HepG2 (cell line): ENCODE results near the gene FOXK2. TPM values are rescaled to one million over a fixed set of nuclear protein-coding genes. Genes with fewer than 3 reads are reported as not detected.

ENCODE experiments used
- ELF3 ChIP-seq: IDR thresholded peaks from 2 replicates; pipeline ENCODE4 v1.6.1; 2016; ENCODE audit warnings: missing genetic modification reagents, missing compliant biosample characterization
- HES4 ChIP-seq: sonication (generic); formaldehyde crosslinking; IDR thresholded peaks from 2 replicates; pipeline ENCODE4 v1.9.0; 2021; ENCODE audit warnings: mild to moderate bottlenecking, missing genetic modification reagents, borderline replicate concordance
- HNRNPL ChIP-seq: fragments of 200-400 bp; formaldehyde crosslinking; IDR thresholded peaks from 2 replicates; pipeline ENCODE4 v1.6.1; 2017; ENCODE audit warnings: mild to moderate bottlenecking, low read depth, low read length
- HOXA7 ChIP-seq: sonication (generic); formaldehyde crosslinking; IDR thresholded peaks from 2 replicates; pipeline ENCODE4 v1.8.1; 2022; ENCODE audit warnings: mild to moderate bottlenecking, missing genetic modification reagents, moderate library complexity
- IKZF5 ChIP-seq: IDR thresholded peaks from 2 replicates; pipeline ENCODE4 v1.6.1; 2018; ENCODE audit warnings: missing genetic modification reagents, mild to moderate bottlenecking, missing compliant biosample characterization
- KDM6A ChIP-seq: IDR thresholded peaks from 2 replicates; pipeline ENCODE4 v1.6.1; 2016; ENCODE audit warnings: low read depth
- KLF16 ChIP-seq, 2 experiments: sonication (generic) in 1 of 2; formaldehyde crosslinking in 1 of 2; IDR thresholded peaks; 2 replicates each; pipeline versions ENCODE4 v1.6.1 to v1.8.0; 2016 to 2023; ENCODE audit warnings: missing genetic modification reagents in 2 of 2, missing compliant biosample characterization in 1 of 2
- MATR3 ChIP-seq: sonication (generic); formaldehyde crosslinking; IDR thresholded peaks from 2 replicates; pipeline ENCODE4 v1.4.0; 2020; ENCODE audit warnings: missing genetic modification reagents
- MED13 ChIP-seq: sonication (generic); formaldehyde crosslinking; IDR thresholded peaks from 2 replicates; pipeline ENCODE4 v1.5.0; 2020; ENCODE audit warnings: missing genetic modification reagents
- NCOR1 ChIP-seq: fragments of 200-600 bp; sonication (generic); IDR thresholded peaks from 2 replicates; pipeline ENCODE4 v1.7.0; 2017; ENCODE audit warnings: antibody characterized with exemption, low read length, borderline replicate concordance
- PHB2 ChIP-seq: fragments of 450-650 bp; IDR thresholded peaks from 2 replicates; pipeline ENCODE4 v1.6.1; 2018; ENCODE audit not compliant: partially characterized antibody
- RBM39 ChIP-seq: fragments of 200-400 bp; formaldehyde crosslinking; IDR thresholded peaks from one replicate; pipeline ENCODE4 v1.6.1; 2018; ENCODE audit warnings: antibody characterized with exemption, mild to moderate bottlenecking, low read depth, low read length; ENCODE audit not compliant: poor library complexity, severe bottlenecking
- SNAPC4 ChIP-seq: sonication (generic); formaldehyde crosslinking; IDR thresholded peaks from 2 replicates; pipeline ENCODE4 v1.4.0; 2020; ENCODE audit warnings: mild to moderate bottlenecking, missing genetic modification reagents
- SNAPC5 ChIP-seq: sonication (generic); formaldehyde crosslinking; IDR thresholded peaks from 2 replicates; pipeline ENCODE4 v1.8.1; 2023; ENCODE audit warnings: mild to moderate bottlenecking, missing genetic modification reagents, borderline replicate concordance
- SRSF1 ChIP-seq: fragments of 200-400 bp; formaldehyde crosslinking; optimal IDR thresholded peaks from 2 replicates; pipeline ENCODE3; 2017; ENCODE audit warnings: mild to moderate bottlenecking, low read depth, low read length, moderate library complexity
- SSRP1 ChIP-seq: IDR thresholded peaks from 2 replicates; pipeline ENCODE4 v1.6.1; 2016; ENCODE audit warnings: control low read depth
- TCF12 ChIP-seq, 2 experiments: fragments of 450-650 bp in 1 of 2; sonication (generic) in 1 of 2; formaldehyde crosslinking in 1 of 2; IDR thresholded peaks; 2 replicates each; pipeline versions ENCODE4 v1.6.1 to v1.8.0; 2017 to 2022; ENCODE audit warnings: antibody characterized with exemption in 1 of 2, mild to moderate bottlenecking in 1 of 2, missing genetic modification reagents in 1 of 2, moderate library complexity in 1 of 2
- ZFP82 ChIP-seq: sonication (generic); formaldehyde crosslinking; IDR thresholded peaks from 2 replicates; pipeline ENCODE4 v1.5.1; 2020; ENCODE audit warnings: mild to moderate bottlenecking, missing genetic modification reagents, borderline replicate concordance
- ZMAT5 ChIP-seq: sonication (generic); formaldehyde crosslinking; IDR thresholded peaks from 2 replicates; pipeline ENCODE4 v1.5.0; 2020; ENCODE audit warnings: mild to moderate bottlenecking, low read depth, missing genetic modification reagents, borderline replicate concordance
- ZNF160 ChIP-seq: sonication (generic); formaldehyde crosslinking; IDR thresholded peaks from 2 replicates; pipeline ENCODE4 v1.8.0; 2022; ENCODE audit warnings: mild to moderate bottlenecking, inconsistent platforms, missing genetic modification reagents
- ZNF230 ChIP-seq: sonication (generic); formaldehyde crosslinking; IDR thresholded peaks from 2 replicates; pipeline ENCODE4 v1.4.0; 2020; ENCODE audit warnings: mild to moderate bottlenecking, missing genetic modification reagents
- ZNF362 ChIP-seq: sonication (generic); formaldehyde crosslinking; IDR thresholded peaks from 2 replicates; pipeline ENCODE4 v1.4.0; 2020; ENCODE audit warnings: missing genetic modification reagents, mild to moderate bottlenecking, borderline replicate concordance
- ZNF589 ChIP-seq: sonication (generic); formaldehyde crosslinking; conservative IDR thresholded peaks from 2 replicates; pipeline ENCODE4 v1.8.0; 2022; ENCODE audit warnings: mild to moderate bottlenecking, moderate library complexity, missing genetic modification reagents
- polyA plus RNA-seq, 8 experiments: library from polyadenylated mRNA; depleted of rRNA in 3 of 8; stranded (reverse) in 7 of 8; unstranded in 1 of 8; fragments of >200 nt; fragmentation: Illumina TruSeq in 4 of 8; extraction: Trizol in 4 of 8; gene quantifications; 2 replicates each; pipeline versions ENCODE4 v1.2.1 to v1.2.3, GENCODE V29; 2011 to 2016; ENCODE audit warnings: low read depth in 4 of 8, missing spikeins in 1 of 8, mixed read lengths in 1 of 8; ENCODE audit not compliant: insufficient read depth in 1 of 8
- total RNA-seq, 5 experiments: library from RNA; depleted of rRNA; stranded (reverse); fragments of >200 nt; fragmentation: Illumina TruSeq; extraction: Trizol; gene quantifications; 2 replicates each; pipeline ENCODE4 v1.2.3, GENCODE V29; 2016; ENCODE audit warnings: low read depth in 1 of 5

FOXK2 gene
- total and polyA plus RNA-seq, 2 of the 13 experiments (the other 11 are each of a cell fraction or from before 2014, with no cell fraction given), result 67.1 to 67.2 TPM

GRCh38 chr17:82561429-82562035 lies 42.0 kb downstream of the FOXK2 start (continued):
- TF ChIP-seq ZNF362 (0 out of 2 replicates have a peak, but pooled peaks have one; percentile 37), ZNF589 (no peak), SNAPC5 (CRISPR knock-in tag) (no peak), KDM6A (CRISPR knock-in tag) (0 out of 2 replicates have a peak, but pooled peaks have one; percentile 52), SSRP1 (CRISPR knock-in tag) (peak; percentile 86), PHB2 (no peak), ZMAT5 (no peak), RBM39 (peak; percentile 65), IKZF5 (CRISPR knock-in tag) (no peak), MATR3 (CRISPR knock-in tag) (no peak), TCF12 (IDR thresholded peaks at IDR 0.05) (no peak), TCF12 (CRISPR knock-in tag; IDR thresholded peaks at IDR 0.05) (no peak), HNRNPL (peak; percentile 94), SNAPC4 (CRISPR knock-in tag) (no peak), ZFP82 (CRISPR knock-in tag) (no peak), NCOR1 (peak; percentile 1; the same call in 1 of the 2 replicates), ZNF160 (CRISPR knock-in tag) (no peak), MED13 (CRISPR knock-in tag) (no peak), ELF3 (CRISPR knock-in tag) (no peak), SRSF1 (no peak), KLF16 (CRISPR knock-in tag; IDR thresholded peaks at IDR 0.05) (no peak), HES4 (no peak), ZNF230 (CRISPR knock-in tag) (0 out of 2 replicates have a peak, but pooled peaks have one; percentile 59), HOXA7 (CRISPR knock-in tag) (no peak)
